CD4-positive, alpha-beta T cell treated with Interleukin-1 beta for 1 hour (primary cell): Measurements from ENCODE around the gene CCDC201.
A peak's percentile ranks its signal among the peaks of the same experiment; 100 is the strongest.

Experiments
- DNase-seq, 2 donors: peaks; one replicate each; pipeline ENCODE4 v3.0.0-alpha.2; 2020 to 2022

Gene CCDC201

GRCh38 chr7:45892407-45893035, 19.6 kb upstream of the CCDC201 start:
- no peak for DNase-seq

GRCh38 chr7:45891462-45892402, 18.9 kb upstream of the CCDC201 start:
- DNase-seq, result no peak

- DNase-seq, result peak in 1 of 2 donors; percentile 33
These were observed 18.1 kb upstream of the CCDC201 start for GRCh38 chr7:45890902-45891461.

- DNase-seq, result no peak
These were observed 17.4 kb upstream of the CCDC201 start for GRCh38 chr7:45890125-45890901.

- no peak for DNase-seq
These were observed 16.6 kb upstream of the CCDC201 start for GRCh38 chr7:45889367-45890067.

- no peak for DNase-seq
These were observed 16.1 kb upstream of the CCDC201 start for GRCh38 chr7:45888993-45889366.

- DNase-seq, result no peak
These were observed 15.5 kb upstream of the CCDC201 start, which contains the start of gene IGFBP1 for GRCh38 chr7:45888185-45888992. TSS of gene IGFBP1 (plus strand) at chr7:45888488. CDS start at chr7:45888653, 165 bp downstream.

- no peak for DNase-seq
These were observed 14.2 kb upstream of the CCDC201 start for GRCh38 chr7:45886931-45887667.

GRCh38 chr7:45885264-45885882, 12.5 kb upstream of the CCDC201 start:
- DNase-seq, result no peak

GRCh38 chr7:45884136-45884535, 11.3 kb upstream of the CCDC201 start:
- no peak for DNase-seq

- no peak for DNase-seq
These were observed 9.6 kb upstream of the CCDC201 start for GRCh38 chr7:45882465-45882810.

GRCh38 chr7:45881759-45882464, 9.0 kb upstream of the CCDC201 start:
- DNase-seq, result no peak

GRCh38 chr7:45881280-45881758, 8.4 kb upstream of the CCDC201 start:
- DNase-seq, result no peak

- no peak for DNase-seq
These were observed 7.6 kb upstream of the CCDC201 start for GRCh38 chr7:45880433-45880860.

- DNase-seq, result no peak
These were observed 5.7 kb upstream of the CCDC201 start for GRCh38 chr7:45878457-45879144.

GRCh38 chr7:45876519-45876918, 3.6 kb upstream of the CCDC201 start:
- no peak for DNase-seq

- DNase-seq, result no peak
These were observed 1.7 kb upstream of the CCDC201 start for GRCh38 chr7:45874408-45875131.

- no peak for DNase-seq
These were observed 473 bp upstream of the CCDC201 start for GRCh38 chr7:45873355-45873754.
